HPDE6-E6E7 (cell line): ENCODE measurements around the gene PPIL3.
A peak's percentile ranks its signal among the peaks of the same experiment; 100 is the strongest.

Source experiments
- DNase-seq: peaks from one replicate; pipeline ENCODE4 v3.0.0; 2011; ENCODE audit warnings: missing footprints; ENCODE audit errors: extremely low spot score

The PPIL3 gene

GRCh38 chr2:200861617-200862155, 27.2 kb downstream of the PPIL3 start:
- DNase-seq = no peak

DNA sequence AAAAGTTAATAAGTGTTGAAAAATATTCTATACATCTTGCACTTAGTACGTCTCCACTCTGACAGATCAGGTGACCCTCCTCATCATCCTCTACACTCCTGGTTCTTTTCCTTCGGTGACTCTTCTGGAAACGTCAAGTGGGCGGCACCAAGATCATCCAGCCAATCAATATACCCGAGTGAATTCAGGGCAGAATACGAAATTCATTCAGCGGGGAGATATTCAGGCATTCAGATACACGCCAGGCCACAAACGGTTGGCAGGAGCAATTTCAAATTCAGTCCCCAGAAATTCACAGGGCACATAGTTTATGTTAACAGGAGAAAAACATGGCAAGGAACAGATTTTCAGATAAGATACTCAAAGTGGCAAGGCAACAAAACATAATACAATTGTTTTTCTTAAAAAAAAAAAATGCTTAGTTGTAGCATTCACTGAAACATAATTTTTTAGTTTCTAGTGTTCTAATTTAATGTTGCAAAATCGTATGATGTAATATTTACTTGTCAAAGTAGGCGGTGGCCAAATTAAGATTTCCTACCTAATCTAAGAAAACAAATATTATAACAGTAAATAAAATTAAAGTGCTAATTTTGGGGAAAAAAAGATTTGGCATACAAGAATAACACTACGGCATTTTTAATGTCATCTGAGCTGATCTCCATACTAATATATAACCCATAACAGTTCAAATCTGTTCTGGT, 28.6 kb downstream of the PPIL3 start:
- no peak for DNase-seq

- no peak for DNase-seq
Observed at GRCh38 chr2:200856806-200857205, 32.1 kb downstream of the PPIL3 start.

DNA sequence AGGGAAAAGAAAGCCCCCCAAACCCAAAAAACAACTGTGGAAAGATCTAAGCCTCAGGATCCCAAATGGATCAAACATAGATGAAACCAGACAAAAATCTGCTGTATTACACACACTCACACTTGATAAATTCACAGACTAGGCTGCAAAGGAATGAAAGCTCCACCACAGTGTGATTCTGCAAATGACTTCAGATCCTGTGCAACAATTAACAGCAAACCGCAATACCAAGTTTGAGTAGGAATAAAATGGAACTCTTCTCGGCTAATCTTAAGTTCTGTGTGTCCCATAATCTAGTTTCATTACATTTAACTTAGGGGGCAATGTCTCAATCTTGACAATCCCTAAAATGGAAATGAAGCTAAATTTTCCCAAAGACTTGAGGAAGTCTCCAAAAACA, 36.3 kb downstream of the PPIL3 start:
- DNase-seq = no peak

- no peak for DNase-seq
Observed at GRCh38 chr2:200851398-200852248, 37.3 kb downstream of the PPIL3 start.

GRCh38 chr2:200850512-200851256, 38.2 kb downstream of the PPIL3 start:
- DNase-seq = no peak

- DNase-seq = no peak
Observed at GRCh38 chr2:200847939-200848338, 40.9 kb downstream of the PPIL3 start.

GRCh38 chr2:200847269-200847668, 41.6 kb downstream of the PPIL3 start:
- no peak for DNase-seq

- DNase-seq = no peak
Observed at GRCh38 chr2:200845669-200846325, 43.1 kb downstream of the PPIL3 start.

- no peak for DNase-seq
Observed at GRCh38 chr2:200845194-200845593, 43.7 kb downstream of the PPIL3 start.

- DNase-seq = no peak
Observed at GRCh38 chr2:200843993-200844948, 44.6 kb downstream of the PPIL3 start.

DNA sequence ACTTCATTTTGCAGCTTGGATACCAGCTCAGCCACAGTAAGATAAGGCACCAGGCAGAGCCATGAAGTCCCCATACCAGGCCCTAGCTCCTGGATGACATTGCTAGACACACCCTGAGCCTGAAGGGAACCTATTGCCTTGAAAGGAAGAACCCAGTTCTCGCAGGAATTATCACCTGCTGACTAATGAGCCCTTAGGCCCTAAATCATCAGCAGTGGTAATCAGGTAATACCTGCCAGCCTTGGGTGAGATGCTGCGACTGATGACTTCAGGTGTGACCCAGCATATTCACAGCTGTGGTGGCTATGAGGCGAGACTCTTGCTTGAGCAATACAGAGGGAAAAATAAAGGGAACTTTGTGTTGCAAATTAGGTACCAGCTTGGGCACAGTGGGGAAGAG, 49.4 kb downstream of the PPIL3 start:
- DNase-seq = peak; percentile 36

GRCh38 chr2:200834701-200835100, 54.2 kb downstream of the PPIL3 start:
- no peak for DNase-seq

DNA sequence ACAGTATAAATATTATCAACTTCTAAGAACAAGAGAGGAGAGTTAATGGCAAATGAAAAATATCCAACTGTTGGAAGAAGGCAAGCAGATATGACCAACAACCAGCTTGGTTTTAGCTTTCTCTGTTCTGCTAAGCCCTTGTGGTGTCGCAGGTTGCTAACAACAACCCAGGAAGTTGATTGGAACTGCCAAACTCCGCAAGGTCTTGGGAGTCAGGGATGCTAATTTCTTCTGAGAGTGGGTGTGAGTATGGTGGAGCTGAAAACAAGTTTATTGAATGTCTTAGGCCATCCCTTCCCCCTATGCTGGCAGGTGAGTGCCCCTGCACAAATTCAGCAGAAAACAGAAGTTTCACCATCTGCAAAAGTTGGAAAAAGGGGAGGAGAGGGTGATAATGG, 59.6 kb downstream of the PPIL3 start:
- DNase-seq = no peak

DNA sequence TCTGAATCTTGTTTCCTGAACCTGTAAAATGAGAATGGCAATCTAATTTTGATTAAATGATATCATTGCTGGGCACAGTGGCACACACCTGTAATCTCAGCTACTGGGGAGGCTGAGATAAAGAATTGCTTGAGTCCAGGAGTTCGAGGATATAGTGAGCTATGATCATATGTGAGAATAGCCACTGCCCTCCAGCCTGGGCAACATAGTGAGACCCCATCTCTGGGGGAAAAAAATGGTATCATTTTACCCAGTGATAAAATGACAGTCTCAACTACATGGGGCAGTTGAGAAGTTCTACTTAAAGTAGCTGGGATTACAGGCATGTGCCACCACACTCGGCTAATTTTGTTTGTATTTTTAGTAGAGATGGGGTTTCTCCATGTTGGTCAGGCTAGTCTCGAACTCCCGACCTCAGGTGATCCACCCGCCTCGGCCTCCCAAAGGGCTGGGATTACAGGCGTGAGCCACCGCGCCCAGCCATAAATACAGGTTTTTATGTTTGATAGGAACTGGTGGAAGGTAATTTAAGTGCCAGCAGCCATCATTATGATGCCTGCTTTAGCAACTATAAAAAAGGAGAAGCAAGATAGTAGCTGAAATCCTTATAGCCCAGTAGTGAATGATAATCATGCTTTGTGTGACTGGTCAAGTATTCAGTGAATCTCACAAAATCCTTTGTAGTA, 60.2 kb downstream of the PPIL3 start:
- no peak for DNase-seq

DNA sequence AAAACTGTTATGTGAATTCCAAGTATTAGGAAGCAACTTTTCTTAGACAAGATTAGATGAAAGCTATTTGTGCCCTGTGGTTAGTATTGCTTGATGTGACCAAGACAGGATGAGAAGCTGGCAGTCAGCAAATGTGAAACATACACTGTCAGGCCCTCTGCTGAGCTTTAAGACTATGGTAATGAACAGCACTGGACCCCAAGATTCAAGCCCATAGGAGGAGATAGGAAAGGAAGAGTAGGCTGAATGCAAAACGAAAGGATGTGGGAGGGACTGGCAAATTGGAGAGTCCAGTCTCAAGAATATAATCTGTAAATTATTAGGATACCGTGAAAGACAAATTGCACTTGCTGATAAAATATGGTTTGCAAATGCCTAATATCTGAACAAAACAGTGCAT, 60.8 kb downstream of the PPIL3 start:
- DNase-seq = no peak

- no peak for DNase-seq
Observed at GRCh38 chr2:200821686-200822245, 67.1 kb downstream of the PPIL3 start.
